ENCODE measurements around the gene SLC7A8.

The SLC7A8 gene

GRCh38 chr14:23145794-23146350 lies 37.6 kb downstream of the SLC7A8 start:
- H3K4me3 ChIP-seq (ENCODE audit: extremely low read depth, insufficient read depth, low read length, poor library complexity, severe bottlenecking), result no peak overlapping the region
- WGBS, 2 experiments (ENCODE audit: insufficient coverage in 2 of 2), result 79 to 83% methylated on average over 2 of the region's 4 CpGs
- H3K4me1 ChIP-seq (ENCODE audit: control insufficient read depth, insufficient read depth, low read length, poor library complexity, severe bottlenecking), result peaks cover 11% of the 10 kb centered on the region
- H3K27ac ChIP-seq (ENCODE audit: low read depth, low read length, severe bottlenecking), result no peak overlapping the region
- H3K36me3 ChIP-seq (ENCODE audit: control insufficient read depth, insufficient read depth, low read length), result no peaks in the 10 kb centered on the region
- H3K9me3 ChIP-seq (ENCODE audit: control insufficient read depth, low read length), result no peaks in the 10 kb centered on the region

- no peaks in the 10 kb centered on the region for H3K9me3 ChIP-seq (ENCODE audit: control insufficient read depth, low read length)
- H3K4me1 ChIP-seq (ENCODE audit: control insufficient read depth, insufficient read depth, low read length, poor library complexity, severe bottlenecking), result peaks cover 11% of the 10 kb centered on the region
- H3K36me3 ChIP-seq (ENCODE audit: control insufficient read depth, insufficient read depth, low read length), result no peaks in the 10 kb centered on the region
- no peak overlapping the region for H3K27ac ChIP-seq (ENCODE audit: low read depth, low read length, severe bottlenecking)
- no CpG with 5 or more reads among the region's 1 CpG for WGBS, 2 experiments (ENCODE audit: insufficient coverage in 2 of 2)
- H3K4me3 ChIP-seq (ENCODE audit: extremely low read depth, insufficient read depth, low read length, poor library complexity, severe bottlenecking), result no peak overlapping the region
These were observed 39.5 kb downstream of the SLC7A8 start for GRCh38 chr14:23143911-23144310.

- no peak overlapping the region for H3K4me3 ChIP-seq (ENCODE audit: extremely low read depth, insufficient read depth, low read length, poor library complexity, severe bottlenecking)
- no peak overlapping the region for H3K27ac ChIP-seq (ENCODE audit: low read depth, low read length, severe bottlenecking)
- H3K36me3 ChIP-seq (ENCODE audit: control insufficient read depth, insufficient read depth, low read length), result no peaks in the 10 kb centered on the region
- peaks cover 11% of the 10 kb centered on the region for H3K4me1 ChIP-seq (ENCODE audit: control insufficient read depth, insufficient read depth, low read length, poor library complexity, severe bottlenecking)
- 94 to 96% methylated on average over 3 to 4 of the region's 4 CpGs for WGBS, 2 experiments (ENCODE audit: insufficient coverage in 2 of 2)
- no peaks in the 10 kb centered on the region for H3K9me3 ChIP-seq (ENCODE audit: control insufficient read depth, low read length)
These were observed 40.6 kb downstream of the SLC7A8 start for GRCh38 chr14:23142826-23143225.

- no peak overlapping the region for H3K27ac ChIP-seq (ENCODE audit: low read depth, low read length, severe bottlenecking)
- H3K4me3 ChIP-seq (ENCODE audit: extremely low read depth, insufficient read depth, low read length, poor library complexity, severe bottlenecking), result no peak overlapping the region
- H3K9me3 ChIP-seq (ENCODE audit: control insufficient read depth, low read length), result no peaks in the 10 kb centered on the region
- peaks cover 11% of the 10 kb centered on the region for H3K4me1 ChIP-seq (ENCODE audit: control insufficient read depth, insufficient read depth, low read length, poor library complexity, severe bottlenecking)
- no peaks in the 10 kb centered on the region for H3K36me3 ChIP-seq (ENCODE audit: control insufficient read depth, insufficient read depth, low read length)
- 85 to 95% methylated on average over 5 of the region's 7 CpGs for WGBS, 2 experiments (ENCODE audit: insufficient coverage in 2 of 2)
These were observed 41.6 kb downstream of the SLC7A8 start for GRCh38 chr14:23141706-23142444.

GRCh38 chr14:23140371-23140770 lies 43.1 kb downstream of the SLC7A8 start:
- no peaks in the 10 kb centered on the region for H3K36me3 ChIP-seq (ENCODE audit: control insufficient read depth, insufficient read depth, low read length)
- WGBS, 2 experiments (ENCODE audit: insufficient coverage in 2 of 2), result 83 to 93% methylated on average over 5 to 6 of the region's 6 CpGs
- H3K4me3 ChIP-seq (ENCODE audit: extremely low read depth, insufficient read depth, low read length, poor library complexity, severe bottlenecking), result no peak overlapping the region
- H3K27ac ChIP-seq (ENCODE audit: low read depth, low read length, severe bottlenecking), result no peak overlapping the region
- H3K9me3 ChIP-seq (ENCODE audit: control insufficient read depth, low read length), result no peaks in the 10 kb centered on the region
- no peaks in the 10 kb centered on the region for H3K4me1 ChIP-seq (ENCODE audit: control insufficient read depth, insufficient read depth, low read length, poor library complexity, severe bottlenecking)

GRCh38 chr14:23139874-23140273 lies 43.6 kb downstream of the SLC7A8 start:
- Histone ChIP-seq H3K4me3 (ENCODE audit: extremely low read depth, insufficient read depth, low read length, poor library complexity, severe bottlenecking) (no peak overlapping the region), H3K36me3 (ENCODE audit: control insufficient read depth, insufficient read depth, low read length) (no peaks in the 10 kb centered on the region), H3K9me3 (ENCODE audit: control insufficient read depth, low read length) (no peaks in the 10 kb centered on the region), H3K27ac (ENCODE audit: low read depth, low read length, severe bottlenecking) (no peak overlapping the region), H3K4me1 (ENCODE audit: control insufficient read depth, insufficient read depth, low read length, poor library complexity, severe bottlenecking) (no peaks in the 10 kb centered on the region)
- WGBS, 2 experiments (ENCODE audit: insufficient coverage in 2 of 2), result 100% methylated on average over 2 of the region's 2 CpGs; no CpG with 5 or more reads in 1 of the 2 experiments

- Histone ChIP-seq H3K27ac (ENCODE audit: low read depth, low read length, severe bottlenecking) (no peak overlapping the region), H3K4me3 (ENCODE audit: extremely low read depth, insufficient read depth, low read length, poor library complexity, severe bottlenecking) (no peak overlapping the region), H3K36me3 (ENCODE audit: control insufficient read depth, insufficient read depth, low read length) (no peaks in the 10 kb centered on the region), H3K4me1 (ENCODE audit: control insufficient read depth, insufficient read depth, low read length, poor library complexity, severe bottlenecking) (no peaks in the 10 kb centered on the region), H3K9me3 (ENCODE audit: control insufficient read depth, low read length) (no peaks in the 10 kb centered on the region)
- WGBS, 2 experiments (ENCODE audit: insufficient coverage in 2 of 2), result 100% methylated on average over 1 to 2 of the region's 6 CpGs
These were observed 45.5 kb downstream of the SLC7A8 start for GRCh38 chr14:23137813-23138535.

GRCh38 chr14:23137192-23137812 lies 46.2 kb downstream of the SLC7A8 start:
- Histone ChIP-seq H3K4me3 (ENCODE audit: extremely low read depth, insufficient read depth, low read length, poor library complexity, severe bottlenecking) (no peak overlapping the region), H3K27ac (ENCODE audit: low read depth, low read length, severe bottlenecking) (no peak overlapping the region), H3K9me3 (ENCODE audit: control insufficient read depth, low read length) (no peaks in the 10 kb centered on the region), H3K36me3 (ENCODE audit: control insufficient read depth, insufficient read depth, low read length) (no peaks in the 10 kb centered on the region), H3K4me1 (ENCODE audit: control insufficient read depth, insufficient read depth, low read length, poor library complexity, severe bottlenecking) (no peaks in the 10 kb centered on the region)
- 92 to 96% methylated on average over 10 of the region's 11 CpGs for WGBS, 2 experiments (ENCODE audit: insufficient coverage in 2 of 2)

- Histone ChIP-seq H3K9me3 (ENCODE audit: control insufficient read depth, low read length) (no peaks in the 10 kb centered on the region), H3K4me3 (ENCODE audit: extremely low read depth, insufficient read depth, low read length, poor library complexity, severe bottlenecking) (no peak overlapping the region), H3K4me1 (ENCODE audit: control insufficient read depth, insufficient read depth, low read length, poor library complexity, severe bottlenecking) (no peaks in the 10 kb centered on the region), H3K27ac (ENCODE audit: low read depth, low read length, severe bottlenecking) (no peak overlapping the region), H3K36me3 (ENCODE audit: control insufficient read depth, insufficient read depth, low read length) (no peaks in the 10 kb centered on the region)
- WGBS, 2 experiments (ENCODE audit: insufficient coverage in 2 of 2), result 96 to 98% methylated on average over 8 to 16 of the region's 16 CpGs
These were observed 46.8 kb downstream of the SLC7A8 start for GRCh38 chr14:23136566-23137133.

GRCh38 chr14:23132970-23133369 lies 50.5 kb downstream of the SLC7A8 start:
- WGBS, 2 experiments (ENCODE audit: insufficient coverage in 2 of 2), result 92 to 100% methylated on average over 2 to 5 of the region's 8 CpGs
- no peaks in the 10 kb centered on the region for H3K9me3 ChIP-seq (ENCODE audit: control insufficient read depth, low read length)
- H3K4me3 ChIP-seq (ENCODE audit: extremely low read depth, insufficient read depth, low read length, poor library complexity, severe bottlenecking), result no peak overlapping the region
- no peaks in the 10 kb centered on the region for H3K4me1 ChIP-seq (ENCODE audit: control insufficient read depth, insufficient read depth, low read length, poor library complexity, severe bottlenecking)
- no peak overlapping the region for H3K27ac ChIP-seq (ENCODE audit: low read depth, low read length, severe bottlenecking)
- H3K36me3 ChIP-seq (ENCODE audit: control insufficient read depth, insufficient read depth, low read length), result no peaks in the 10 kb centered on the region

Data from mesodermal cell (in vitro differentiated cells).